ENCODE data around the gene AFF3. TPM values are rescaled to one million over a fixed set of nuclear protein-coding genes. Genes with fewer than 3 reads are reported as not detected.

AFF3 gene
- total and polyA plus RNA-seq, 4 donors = 4.2 to 90.9 (median 14.6) TPM

DNA sequence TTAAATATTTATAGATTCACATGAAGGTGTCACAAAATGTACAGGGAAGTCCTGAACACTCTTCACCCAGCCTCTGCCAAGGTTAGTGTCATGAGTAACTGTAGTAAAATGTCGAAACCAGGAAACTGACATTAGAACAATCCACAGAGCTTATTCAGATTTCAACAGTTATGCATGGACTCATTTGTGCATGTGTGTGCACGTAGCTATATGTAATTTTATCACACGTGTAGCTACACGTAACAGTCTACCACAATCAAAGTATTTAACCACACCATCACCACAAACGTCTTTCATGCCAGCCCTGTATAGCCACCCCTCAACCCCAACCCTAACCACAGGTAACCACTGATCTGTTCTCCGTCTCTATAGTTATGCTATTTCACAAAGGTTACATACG, 440.9 kb downstream of the AFF3 start:
- Histone ChIP-seq H3K9ac (ENCODE audit: insufficient read depth in 1 of 2, low read length in 2 of 2) (no peak overlapping the region), H3K27ac (ENCODE audit: low read depth in 1 of 2, low read length in 1 of 2) (no peak overlapping the region), H3K27me3 (ENCODE audit: control insufficient read depth in 3 of 3, insufficient read depth in 3 of 3, low read length in 2 of 3) (no peaks in the 10 kb centered on the region), H3K4me3 (no peak overlapping the region), H3K9me3 (ENCODE audit: control insufficient read depth in 4 of 4, insufficient read depth in 3 of 4, low read length in 3 of 4) (no peaks in the 10 kb centered on the region), H3K4me1 (ENCODE audit: control insufficient read depth in 5 of 5, insufficient read depth in 5 of 5, low read length in 5 of 5) (peaks cover 0 to 14% (median 7%) of the 10 kb centered on the region in 5 donors), H3K36me3 (ENCODE audit: control insufficient read depth in 4 of 4, insufficient read depth in 4 of 4, low read length in 4 of 4) (no peaks in the 10 kb centered on the region)
- ATAC-seq (ENCODE audit: insufficient read depth, low FRiP score) (no peak), DNase-seq (no peak)
- TF ChIP-seq, protein P1, sequence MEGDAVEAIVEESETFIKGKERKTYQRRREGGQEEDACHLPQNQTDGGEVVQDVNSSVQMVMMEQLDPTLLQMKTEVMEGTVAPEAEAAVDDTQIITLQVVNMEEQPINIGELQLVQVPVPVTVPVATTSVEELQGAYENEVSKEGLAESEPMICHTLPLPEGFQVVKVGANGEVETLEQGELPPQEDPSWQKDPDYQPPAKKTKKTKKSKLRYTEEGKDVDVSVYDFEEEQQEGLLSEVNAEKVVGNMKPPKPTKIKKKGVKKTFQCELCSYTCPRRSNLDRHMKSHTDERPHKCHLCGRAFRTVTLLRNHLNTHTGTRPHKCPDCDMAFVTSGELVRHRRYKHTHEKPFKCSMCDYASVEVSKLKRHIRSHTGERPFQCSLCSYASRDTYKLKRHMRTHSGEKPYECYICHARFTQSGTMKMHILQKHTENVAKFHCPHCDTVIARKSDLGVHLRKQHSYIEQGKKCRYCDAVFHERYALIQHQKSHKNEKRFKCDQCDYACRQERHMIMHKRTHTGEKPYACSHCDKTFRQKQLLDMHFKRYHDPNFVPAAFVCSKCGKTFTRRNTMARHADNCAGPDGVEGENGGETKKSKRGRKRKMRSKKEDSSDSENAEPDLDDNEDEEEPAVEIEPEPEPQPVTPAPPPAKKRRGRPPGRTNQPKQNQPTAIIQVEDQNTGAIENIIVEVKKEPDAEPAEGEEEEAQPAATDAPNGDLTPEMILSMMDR (IDR thresholded peaks at IDR 0.05; ENCODE audit: control extremely low read depth, extremely low read depth) = no peak
- WGBS, 2 donors = 51 to 74% methylated on average over 7 of the region's 7 CpGs

DNA sequence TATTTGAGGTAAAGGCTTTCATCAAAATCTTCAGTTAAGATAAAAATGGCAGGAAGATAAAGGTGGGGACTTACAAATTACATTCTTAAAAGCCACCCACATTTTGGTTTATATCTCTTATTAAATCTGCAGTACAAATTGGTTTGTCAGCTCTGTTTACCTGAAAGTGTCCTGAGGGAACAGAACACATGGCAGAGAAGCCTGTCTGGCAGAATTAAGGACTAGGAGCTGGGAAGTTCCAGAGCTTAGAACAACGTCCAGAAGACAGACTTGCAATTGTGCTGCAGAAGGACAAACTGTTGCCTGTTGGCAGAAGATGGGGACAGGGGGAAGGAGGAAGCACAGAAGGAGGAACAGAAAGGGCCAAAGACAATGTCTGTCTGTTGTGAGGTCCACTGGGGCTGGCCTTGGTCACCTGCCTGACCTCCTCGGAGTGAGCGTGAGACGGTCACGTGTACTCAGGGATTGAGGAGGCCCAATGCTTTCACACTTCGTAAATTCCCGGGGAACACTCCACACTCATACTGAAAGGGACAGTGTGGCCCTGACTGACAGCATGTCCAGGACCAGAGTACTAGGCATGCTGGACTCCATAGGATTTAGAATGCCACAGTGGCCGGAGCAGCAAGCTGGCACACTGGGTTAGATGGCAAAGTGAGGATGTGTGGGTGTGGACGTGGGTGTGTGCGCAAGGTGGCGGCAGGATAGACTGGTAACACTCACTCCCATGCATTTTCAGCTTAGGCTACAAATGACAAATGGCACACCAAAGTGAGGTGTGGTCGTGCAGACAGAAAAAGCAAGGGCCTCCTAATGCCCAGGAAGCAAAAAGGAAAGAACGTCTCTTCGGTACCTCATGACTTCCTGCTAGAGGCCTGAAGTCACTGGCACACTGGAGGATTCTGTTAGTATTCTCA, 441.6 kb downstream of the AFF3 start:
- Histone ChIP-seq H3K27me3 (ENCODE audit: control insufficient read depth in 3 of 3, insufficient read depth in 3 of 3, low read length in 2 of 3) (no peaks in the 10 kb centered on the region), H3K4me1 (ENCODE audit: control insufficient read depth in 5 of 5, insufficient read depth in 5 of 5, low read length in 5 of 5) (peaks cover 0 to 14% (median 2%) of the 10 kb centered on the region in 5 donors), H3K36me3 (ENCODE audit: control insufficient read depth in 4 of 4, insufficient read depth in 4 of 4, low read length in 4 of 4) (no peaks in the 10 kb centered on the region), H3K9ac (ENCODE audit: insufficient read depth in 1 of 2, low read length in 2 of 2) (no peak overlapping the region), H3K4me3 (no peak overlapping the region), H3K27ac (ENCODE audit: low read depth in 1 of 2, low read length in 1 of 2) (no peak overlapping the region), H3K9me3 (ENCODE audit: control insufficient read depth in 4 of 4, insufficient read depth in 3 of 4, low read length in 3 of 4) (no peaks in the 10 kb centered on the region)
- DNase-seq (no peak), ATAC-seq (ENCODE audit: insufficient read depth, low FRiP score) (no peak)
- 82 to 90% methylated on average over 14 of the region's 14 CpGs for WGBS, 2 donors
- TF ChIP-seq, protein P1 (IDR thresholded peaks at IDR 0.05; ENCODE audit: control extremely low read depth, extremely low read depth) = no peak

DNA sequence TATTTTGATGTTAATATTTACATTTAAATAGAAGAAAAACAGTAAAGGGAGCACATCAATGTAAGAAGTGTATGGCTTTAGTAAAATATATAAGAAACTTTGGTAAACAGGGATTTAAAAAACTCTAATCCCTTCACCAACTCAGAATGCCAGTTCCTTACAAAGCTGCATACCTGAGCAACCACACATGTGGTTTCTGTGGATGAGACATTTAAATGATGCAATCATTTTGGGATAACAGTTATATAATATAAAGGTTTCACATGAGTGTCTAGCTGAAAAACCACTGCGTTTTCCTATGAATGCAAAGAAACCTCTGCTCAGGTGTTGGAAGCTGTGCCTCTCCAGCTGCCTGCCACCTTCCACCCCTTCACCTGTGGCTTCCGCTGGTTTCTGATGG, 443.5 kb downstream of the AFF3 start:
- Histone ChIP-seq H3K36me3 (ENCODE audit: control insufficient read depth in 4 of 4, insufficient read depth in 4 of 4, low read length in 4 of 4) (no peaks in the 10 kb centered on the region), H3K4me3 (no peak overlapping the region), H3K4me1 (ENCODE audit: control insufficient read depth in 5 of 5, insufficient read depth in 5 of 5, low read length in 5 of 5) (peaks cover 0 to 6% (median 5%) of the 10 kb centered on the region in 5 donors), H3K9me3 (ENCODE audit: control insufficient read depth in 4 of 4, insufficient read depth in 3 of 4, low read length in 3 of 4) (no peaks in the 10 kb centered on the region), H3K9ac (ENCODE audit: insufficient read depth in 1 of 2, low read length in 2 of 2) (no peak overlapping the region), H3K27ac (ENCODE audit: low read depth in 1 of 2, low read length in 1 of 2) (no peak overlapping the region), H3K27me3 (ENCODE audit: control insufficient read depth in 3 of 3, insufficient read depth in 3 of 3, low read length in 2 of 3) (no peaks in the 10 kb centered on the region)
- no peak for DNase-seq
- ATAC-seq (ENCODE audit: insufficient read depth, low FRiP score) = no peak
- TF ChIP-seq, protein P1 (IDR thresholded peaks at IDR 0.05; ENCODE audit: control extremely low read depth, extremely low read depth) = no peak
- 84 to 86% methylated on average over 2 of the region's 2 CpGs for WGBS, 2 donors

All from lung (tissue), 12 donors.